H1 (cell line): ENCODE results near the gene METTL9.

ENCODE experiments used
- EZH2 ChIP-seq: fragments of 200-600 bp; sonication (generic); IDR thresholded peaks from 2 replicates; pipeline ENCODE4 v1.7.1; 2012; ENCODE audit warnings: low read depth, mild to moderate bottlenecking, moderate library complexity, low read length, inconsistent platforms; ENCODE audit not compliant: severe bottlenecking
- JUN ChIP-seq: IDR thresholded peaks from 2 replicates; pipeline ENCODE4 v1.6.1; 2011; ENCODE audit warnings: low read depth, mild to moderate bottlenecking, improper control_type of control experiment, low read length
- JUND ChIP-seq: IDR thresholded peaks from 2 replicates; pipeline ENCODE4 v1.6.1; 2011; ENCODE audit warnings: mild to moderate bottlenecking, improper control_type of control experiment, low read length
- NRF1 ChIP-seq: IDR thresholded peaks from 2 replicates; pipeline ENCODE4 v1.6.1; 2011; ENCODE audit warnings: mild to moderate bottlenecking, low read depth, low read length, improper control_type of control experiment
- POLR2AphosphoS5 ChIP-seq: IDR thresholded peaks from 2 replicates; pipeline ENCODE4 v1.6.1; 2011; ENCODE audit warnings: low read depth, low read length
- TAF1 ChIP-seq: IDR thresholded peaks from 2 replicates; pipeline ENCODE4 v1.6.1; 2011; ENCODE audit warnings: mild to moderate bottlenecking, low read depth, low read length
- TBP ChIP-seq: IDR thresholded peaks from 2 replicates; pipeline ENCODE4 v1.6.1; 2011; ENCODE audit warnings: low read depth, low read length, improper control_type of control experiment
- TF ChIP-seq, protein P1 (sequence below): IDR thresholded peaks from 2 replicates; pipeline ENCODE4 v1.6.1; 2012; ENCODE audit warnings: low read length, inconsistent platforms
- TF ChIP-seq, protein P2 (sequence below), 3 experiments: IDR thresholded peaks; 1 replicate in 2 of 3; 2 replicates in 1 of 3; pipeline versions ENCODE4 v1.5.1 to v1.6.1; 2011; ENCODE audit warnings: low read length in 3 of 3, mild to moderate bottlenecking in 3 of 3, inconsistent platforms in 2 of 3, low read depth in 1 of 3, moderate library complexity in 1 of 3; ENCODE audit not compliant: insufficient read depth in 1 of 3; ENCODE audit errors: control extremely low read depth in 1 of 3
- TF ChIP-seq, protein P3 (sequence below): IDR thresholded peaks from 2 replicates; pipeline ENCODE4 v1.6.1; 2011; ENCODE audit warnings: low read depth, mild to moderate bottlenecking, low read length; ENCODE audit not compliant: insufficient read depth
- TF ChIP-seq, protein P4 (sequence below): IDR thresholded peaks from 2 replicates; pipeline ENCODE4 v1.6.1; 2011; ENCODE audit warnings: low read length, improper control_type of control experiment

DNA sequence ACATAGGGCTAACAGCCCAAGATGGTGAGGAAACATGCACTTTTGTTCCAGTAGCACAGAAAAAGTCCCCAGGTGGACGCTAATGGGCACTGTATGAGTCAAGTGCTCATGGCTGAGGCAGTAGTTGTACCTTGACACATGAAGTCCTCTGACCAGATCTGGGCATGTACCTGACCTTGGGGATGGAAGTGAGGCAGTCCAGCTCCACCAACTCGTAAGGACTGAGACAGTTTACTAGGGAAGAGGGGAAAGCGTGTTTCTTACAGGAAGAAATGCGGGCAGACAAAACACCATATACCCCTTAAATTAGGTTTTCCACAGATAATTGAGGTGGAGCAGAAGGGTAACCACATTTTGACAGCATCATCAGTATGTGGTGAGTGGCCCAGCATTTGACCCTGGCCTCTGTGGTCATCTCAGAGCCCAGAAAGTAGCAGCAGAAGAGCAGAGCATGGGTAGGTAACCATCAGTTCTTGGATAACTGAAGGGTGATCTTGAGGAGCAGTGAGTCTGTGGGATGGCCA, 32.4 kb upstream of the METTL9 start:
- TF ChIP-seq, protein P1, sequence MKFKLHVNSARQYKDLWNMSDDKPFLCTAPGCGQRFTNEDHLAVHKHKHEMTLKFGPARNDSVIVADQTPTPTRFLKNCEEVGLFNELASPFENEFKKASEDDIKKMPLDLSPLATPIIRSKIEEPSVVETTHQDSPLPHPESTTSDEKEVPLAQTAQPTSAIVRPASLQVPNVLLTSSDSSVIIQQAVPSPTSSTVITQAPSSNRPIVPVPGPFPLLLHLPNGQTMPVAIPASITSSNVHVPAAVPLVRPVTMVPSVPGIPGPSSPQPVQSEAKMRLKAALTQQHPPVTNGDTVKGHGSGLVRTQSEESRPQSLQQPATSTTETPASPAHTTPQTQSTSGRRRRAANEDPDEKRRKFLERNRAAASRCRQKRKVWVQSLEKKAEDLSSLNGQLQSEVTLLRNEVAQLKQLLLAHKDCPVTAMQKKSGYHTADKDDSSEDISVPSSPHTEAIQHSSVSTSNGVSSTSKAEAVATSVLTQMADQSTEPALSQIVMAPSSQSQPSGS = no peak
- TF ChIP-seq JUND = no peak
- TF ChIP-seq TAF1 = no peak
- TF ChIP-seq, protein P2, sequence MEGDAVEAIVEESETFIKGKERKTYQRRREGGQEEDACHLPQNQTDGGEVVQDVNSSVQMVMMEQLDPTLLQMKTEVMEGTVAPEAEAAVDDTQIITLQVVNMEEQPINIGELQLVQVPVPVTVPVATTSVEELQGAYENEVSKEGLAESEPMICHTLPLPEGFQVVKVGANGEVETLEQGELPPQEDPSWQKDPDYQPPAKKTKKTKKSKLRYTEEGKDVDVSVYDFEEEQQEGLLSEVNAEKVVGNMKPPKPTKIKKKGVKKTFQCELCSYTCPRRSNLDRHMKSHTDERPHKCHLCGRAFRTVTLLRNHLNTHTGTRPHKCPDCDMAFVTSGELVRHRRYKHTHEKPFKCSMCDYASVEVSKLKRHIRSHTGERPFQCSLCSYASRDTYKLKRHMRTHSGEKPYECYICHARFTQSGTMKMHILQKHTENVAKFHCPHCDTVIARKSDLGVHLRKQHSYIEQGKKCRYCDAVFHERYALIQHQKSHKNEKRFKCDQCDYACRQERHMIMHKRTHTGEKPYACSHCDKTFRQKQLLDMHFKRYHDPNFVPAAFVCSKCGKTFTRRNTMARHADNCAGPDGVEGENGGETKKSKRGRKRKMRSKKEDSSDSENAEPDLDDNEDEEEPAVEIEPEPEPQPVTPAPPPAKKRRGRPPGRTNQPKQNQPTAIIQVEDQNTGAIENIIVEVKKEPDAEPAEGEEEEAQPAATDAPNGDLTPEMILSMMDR (IDR thresholded peaks at IDR 0.05; ENCODE audit: control extremely low read depth in 1 of 3, insufficient read depth in 1 of 3, low read depth in 1 of 3, low read length in 3 of 3) = no peak
- TF ChIP-seq, protein P3, sequence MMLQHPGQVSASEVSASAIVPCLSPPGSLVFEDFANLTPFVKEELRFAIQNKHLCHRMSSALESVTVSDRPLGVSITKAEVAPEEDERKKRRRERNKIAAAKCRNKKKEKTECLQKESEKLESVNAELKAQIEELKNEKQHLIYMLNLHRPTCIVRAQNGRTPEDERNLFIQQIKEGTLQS = no peak
- no peak for TF ChIP-seq NRF1
- no peak for TF ChIP-seq TBP
- TF ChIP-seq, protein P4, sequence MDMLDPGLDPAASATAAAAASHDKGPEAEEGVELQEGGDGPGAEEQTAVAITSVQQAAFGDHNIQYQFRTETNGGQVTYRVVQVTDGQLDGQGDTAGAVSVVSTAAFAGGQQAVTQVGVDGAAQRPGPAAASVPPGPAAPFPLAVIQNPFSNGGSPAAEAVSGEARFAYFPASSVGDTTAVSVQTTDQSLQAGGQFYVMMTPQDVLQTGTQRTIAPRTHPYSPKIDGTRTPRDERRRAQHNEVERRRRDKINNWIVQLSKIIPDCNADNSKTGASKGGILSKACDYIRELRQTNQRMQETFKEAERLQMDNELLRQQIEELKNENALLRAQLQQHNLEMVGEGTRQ = no peak
- TF ChIP-seq EZH2 = no peak
- TF ChIP-seq POLR2AphosphoS5 = no peak
- TF ChIP-seq JUN = no peak
